ENCODE data around the gene TMTC2.

- TF ChIP-seq, protein P1, sequence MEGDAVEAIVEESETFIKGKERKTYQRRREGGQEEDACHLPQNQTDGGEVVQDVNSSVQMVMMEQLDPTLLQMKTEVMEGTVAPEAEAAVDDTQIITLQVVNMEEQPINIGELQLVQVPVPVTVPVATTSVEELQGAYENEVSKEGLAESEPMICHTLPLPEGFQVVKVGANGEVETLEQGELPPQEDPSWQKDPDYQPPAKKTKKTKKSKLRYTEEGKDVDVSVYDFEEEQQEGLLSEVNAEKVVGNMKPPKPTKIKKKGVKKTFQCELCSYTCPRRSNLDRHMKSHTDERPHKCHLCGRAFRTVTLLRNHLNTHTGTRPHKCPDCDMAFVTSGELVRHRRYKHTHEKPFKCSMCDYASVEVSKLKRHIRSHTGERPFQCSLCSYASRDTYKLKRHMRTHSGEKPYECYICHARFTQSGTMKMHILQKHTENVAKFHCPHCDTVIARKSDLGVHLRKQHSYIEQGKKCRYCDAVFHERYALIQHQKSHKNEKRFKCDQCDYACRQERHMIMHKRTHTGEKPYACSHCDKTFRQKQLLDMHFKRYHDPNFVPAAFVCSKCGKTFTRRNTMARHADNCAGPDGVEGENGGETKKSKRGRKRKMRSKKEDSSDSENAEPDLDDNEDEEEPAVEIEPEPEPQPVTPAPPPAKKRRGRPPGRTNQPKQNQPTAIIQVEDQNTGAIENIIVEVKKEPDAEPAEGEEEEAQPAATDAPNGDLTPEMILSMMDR (IDR thresholded peaks at IDR 0.05; ENCODE audit: insufficient read depth, low read length, poor library complexity, severe bottlenecking), result no peak
- TF ChIP-seq EZH2phosphoT487 (conservative IDR thresholded peaks at IDR 0.05; ENCODE audit: low read length), result no peak
Measured at GRCh38 chr12:83157604-83158003, 470.9 kb downstream of the TMTC2 start.

All from SU-DHL-6 (cell line).